NCI-H1048 (cell line): ENCODE data around the gene PKHD1.

Experiments
- DNase-seq: peaks from one replicate; lab custom pipeline; 2025; lab: John Stamatoyannopoulos, UW

Gene PKHD1

DNA sequence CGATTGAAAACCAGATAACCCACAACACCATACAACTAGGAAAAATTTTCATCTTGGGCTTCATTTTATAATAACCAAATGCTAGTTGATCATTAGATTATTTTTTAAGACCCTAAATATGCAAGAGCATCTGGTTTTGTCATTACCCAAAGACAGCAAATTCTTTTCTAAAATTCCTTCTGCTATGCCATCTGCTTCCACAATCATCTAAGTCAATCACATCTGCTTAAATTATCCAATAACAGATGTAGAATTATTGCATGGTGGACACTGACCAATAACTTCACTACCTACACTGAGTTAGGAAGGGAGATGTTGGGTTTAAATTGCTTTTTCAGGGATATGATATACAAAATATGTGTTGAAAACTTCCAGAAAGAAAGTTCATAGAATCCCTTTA is 41.9 kb downstream of the PKHD1 start:
- DNase-seq = no peak

DNA sequence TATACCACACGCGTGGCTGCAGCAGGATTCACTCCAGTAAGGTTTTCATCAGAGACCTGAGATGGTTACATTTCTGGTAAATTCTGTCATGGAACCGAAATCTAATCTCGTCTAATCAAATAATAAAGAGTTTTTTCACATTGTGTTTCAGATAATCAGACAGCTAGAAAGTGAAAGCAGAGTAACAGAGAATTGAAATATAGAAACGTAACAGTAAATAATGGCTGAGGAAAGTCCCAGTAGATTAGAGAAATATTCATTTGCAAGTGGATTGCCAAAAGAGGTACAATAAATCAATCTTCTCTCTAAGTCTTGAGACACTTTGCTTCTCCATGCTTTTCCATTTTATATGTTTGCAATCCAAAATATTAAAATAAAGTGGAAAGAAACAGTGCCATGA is 42.4 kb downstream of the PKHD1 start:
- DNase-seq = no peak

DNA sequence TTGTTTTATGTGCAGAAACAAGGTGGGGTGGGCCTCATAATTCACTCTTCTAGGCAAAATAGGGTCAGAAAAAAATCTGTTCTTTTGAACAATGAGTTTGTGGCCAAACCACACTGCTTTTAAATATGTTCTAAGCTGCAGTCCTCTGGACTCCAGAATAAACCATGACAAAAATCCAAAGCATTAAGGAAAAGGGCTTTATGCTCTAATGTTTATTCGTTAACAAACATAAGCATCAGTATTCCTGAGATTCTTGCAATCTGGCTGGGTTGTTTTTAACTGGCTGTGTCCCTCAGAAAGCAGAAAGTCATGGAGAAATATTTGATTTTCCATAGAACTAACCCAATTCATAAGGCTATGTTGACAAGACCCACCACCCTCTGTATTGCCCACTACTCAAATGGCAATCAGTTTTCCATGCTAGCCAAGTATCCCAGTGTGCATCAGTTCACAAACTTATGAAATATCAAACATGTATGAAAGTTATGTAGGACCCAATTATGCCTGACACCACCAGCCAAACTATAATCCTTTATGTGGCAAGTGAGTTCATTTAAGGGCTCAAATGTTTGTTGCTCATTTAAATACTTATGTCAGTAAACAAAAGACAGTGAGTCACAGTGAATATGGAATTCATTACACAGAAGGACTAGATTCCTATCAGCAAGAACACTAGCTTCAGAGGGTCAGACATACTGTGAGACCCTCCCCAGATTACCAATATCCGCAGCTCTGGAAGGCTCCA is 45.1 kb downstream of the PKHD1 start:
- no peak for DNase-seq

DNA sequence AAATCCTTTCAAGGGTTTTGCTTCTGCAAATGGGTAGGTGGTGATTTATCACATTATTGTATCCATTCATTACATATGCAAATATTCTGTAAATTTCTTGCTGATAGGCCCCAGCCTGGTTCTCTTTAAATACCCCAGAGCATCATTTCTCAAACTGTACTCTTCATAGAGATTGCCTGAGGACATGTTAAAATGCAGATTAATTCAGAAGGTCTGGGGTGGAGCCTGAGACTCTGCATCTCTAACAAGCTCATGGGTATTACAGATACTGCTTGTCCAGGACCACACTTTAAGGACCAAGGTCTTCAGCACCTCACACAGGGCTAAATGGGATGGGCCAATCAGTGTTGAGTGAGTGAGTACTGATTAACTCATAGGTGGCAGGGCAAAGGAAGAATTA is 46.3 kb downstream of the PKHD1 start:
- no peak for DNase-seq

DNA sequence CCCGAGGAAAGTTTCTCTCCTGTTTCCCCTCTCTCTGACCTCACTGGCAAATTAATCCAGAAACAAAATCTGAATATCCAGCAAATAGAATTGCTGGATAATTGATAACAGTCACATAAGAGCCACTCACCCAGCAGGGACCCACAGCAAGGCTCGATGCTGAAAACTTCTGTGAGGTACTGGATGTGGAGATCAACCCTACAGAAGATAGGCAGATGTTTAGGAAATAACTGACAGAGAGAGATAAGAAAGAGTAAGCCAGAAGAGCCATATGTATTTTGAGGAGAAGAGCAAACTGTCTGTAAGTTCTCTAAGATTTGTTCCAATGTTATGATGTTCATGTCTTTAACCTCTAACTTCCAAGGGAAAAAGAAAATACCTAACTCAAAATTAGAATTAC is 59.7 kb downstream of the PKHD1 start:
- no peak for DNase-seq

DNA sequence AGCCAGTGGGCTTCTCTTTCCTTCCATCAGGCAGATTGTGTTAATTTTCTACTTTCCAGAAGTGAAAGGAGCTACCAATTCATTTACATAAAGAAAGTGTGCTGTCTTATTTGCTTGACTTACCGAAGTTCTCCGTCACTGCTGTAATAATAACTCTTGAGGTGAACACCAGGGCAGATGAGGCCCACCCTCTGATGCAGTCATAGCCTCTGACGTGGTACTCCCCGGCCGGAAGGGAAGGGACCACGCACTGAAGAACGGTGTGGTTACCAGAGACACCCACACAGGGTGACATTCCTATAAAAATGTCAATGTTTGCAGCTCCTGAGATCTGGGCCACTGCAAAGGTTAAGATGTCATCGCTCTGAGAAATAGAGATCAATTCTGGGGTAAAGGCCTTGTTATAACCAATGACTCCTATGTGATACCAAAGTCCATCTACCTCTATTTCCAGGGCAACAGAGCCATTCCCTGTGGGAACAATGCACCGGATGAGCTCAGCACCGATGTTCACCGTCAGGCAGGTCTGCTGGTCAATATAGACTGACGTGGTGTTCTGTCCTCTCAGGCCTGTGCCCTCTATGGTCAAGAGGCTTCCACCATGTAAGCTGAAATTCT is 62.9 kb downstream of the PKHD1 start:
- DNase-seq = no peak

DNA sequence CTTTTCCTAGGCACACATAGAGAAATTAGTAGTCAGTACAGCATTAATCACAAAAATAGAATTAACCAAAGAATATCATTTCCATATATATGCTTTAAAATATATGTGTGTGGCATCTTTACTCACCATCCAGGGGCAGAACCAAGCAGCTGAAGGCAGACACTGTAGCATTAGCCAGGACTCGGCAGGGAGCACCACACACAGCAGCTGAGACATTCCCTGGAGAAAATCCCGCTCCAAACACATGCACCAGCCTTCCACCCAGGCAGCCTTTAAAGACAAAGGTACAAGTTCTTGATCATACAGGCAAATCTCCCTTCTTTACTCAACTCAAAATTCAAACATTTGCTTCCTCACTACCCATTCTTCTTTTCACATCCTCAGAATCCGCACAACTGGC is 64.7 kb downstream of the PKHD1 start:
- no peak for DNase-seq

DNA sequence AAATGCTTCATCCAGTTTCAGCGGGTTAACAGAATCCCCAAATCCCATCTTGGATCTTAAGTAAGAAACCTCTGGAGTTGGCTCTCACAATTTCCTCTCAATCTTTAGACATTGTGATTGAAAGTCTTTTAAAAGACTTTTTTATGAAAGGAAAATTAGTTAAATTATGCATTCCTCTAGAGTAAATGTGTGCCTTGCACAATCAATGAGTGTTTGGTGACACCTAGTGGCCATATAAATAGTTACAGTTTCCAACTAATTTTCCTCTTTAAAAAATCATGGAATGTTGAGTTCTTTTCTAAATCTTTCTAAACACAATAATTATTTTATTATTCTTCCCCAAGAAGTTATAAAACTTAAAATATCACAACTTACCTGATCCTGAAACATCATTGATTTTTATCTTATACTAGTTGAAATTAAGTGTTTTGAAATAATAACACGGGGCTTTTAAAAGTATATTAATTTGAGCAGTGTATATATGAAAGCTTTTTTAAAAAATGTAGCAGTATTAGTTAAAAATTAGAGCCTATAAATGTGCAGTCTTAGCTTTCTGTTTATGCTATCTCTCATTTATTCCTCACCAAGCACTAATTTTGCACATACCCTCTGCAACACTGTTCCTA is 66.4 kb downstream of the PKHD1 start:
- DNase-seq = peak; percentile 16

DNA sequence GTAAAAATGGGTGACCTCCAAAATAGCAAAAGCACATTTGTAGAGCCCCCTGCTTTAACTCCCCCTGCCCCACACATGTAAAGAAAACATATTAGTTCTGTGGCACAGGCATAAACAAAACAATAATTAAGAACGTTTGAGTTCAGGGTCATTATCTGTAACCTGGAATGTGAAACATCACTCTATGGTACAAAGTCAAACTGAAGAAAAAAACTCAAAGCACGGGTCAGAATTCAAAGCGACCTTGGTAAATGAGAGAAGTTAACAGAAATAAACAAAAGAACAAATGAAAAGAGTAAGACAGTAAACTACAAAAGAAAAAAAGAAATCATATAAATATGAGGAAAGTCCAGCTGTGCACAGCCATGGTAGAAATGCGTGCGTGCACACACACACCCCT is 67.5 kb downstream of the PKHD1 start:
- no peak for DNase-seq

DNA sequence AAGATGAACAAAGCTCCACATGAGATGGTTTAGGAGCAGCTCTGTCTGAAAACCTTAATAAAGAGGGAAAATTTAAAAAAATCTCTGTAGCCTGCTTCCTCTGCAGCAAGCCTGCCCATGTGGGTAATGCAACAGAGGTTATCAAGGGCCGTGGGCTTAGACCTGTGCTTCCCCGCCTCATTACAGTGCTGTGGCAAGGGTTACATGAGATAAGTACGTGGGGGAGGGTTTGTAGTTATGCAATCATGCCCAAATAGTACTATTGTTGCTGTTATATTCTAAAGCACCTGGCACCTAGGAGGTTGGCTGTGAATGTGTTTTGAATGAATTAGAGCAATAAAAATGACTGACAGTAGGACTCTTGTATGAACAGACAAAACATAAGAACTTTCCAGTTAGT is 68.3 kb downstream of the PKHD1 start:
- DNase-seq = peak; percentile 85

DNA sequence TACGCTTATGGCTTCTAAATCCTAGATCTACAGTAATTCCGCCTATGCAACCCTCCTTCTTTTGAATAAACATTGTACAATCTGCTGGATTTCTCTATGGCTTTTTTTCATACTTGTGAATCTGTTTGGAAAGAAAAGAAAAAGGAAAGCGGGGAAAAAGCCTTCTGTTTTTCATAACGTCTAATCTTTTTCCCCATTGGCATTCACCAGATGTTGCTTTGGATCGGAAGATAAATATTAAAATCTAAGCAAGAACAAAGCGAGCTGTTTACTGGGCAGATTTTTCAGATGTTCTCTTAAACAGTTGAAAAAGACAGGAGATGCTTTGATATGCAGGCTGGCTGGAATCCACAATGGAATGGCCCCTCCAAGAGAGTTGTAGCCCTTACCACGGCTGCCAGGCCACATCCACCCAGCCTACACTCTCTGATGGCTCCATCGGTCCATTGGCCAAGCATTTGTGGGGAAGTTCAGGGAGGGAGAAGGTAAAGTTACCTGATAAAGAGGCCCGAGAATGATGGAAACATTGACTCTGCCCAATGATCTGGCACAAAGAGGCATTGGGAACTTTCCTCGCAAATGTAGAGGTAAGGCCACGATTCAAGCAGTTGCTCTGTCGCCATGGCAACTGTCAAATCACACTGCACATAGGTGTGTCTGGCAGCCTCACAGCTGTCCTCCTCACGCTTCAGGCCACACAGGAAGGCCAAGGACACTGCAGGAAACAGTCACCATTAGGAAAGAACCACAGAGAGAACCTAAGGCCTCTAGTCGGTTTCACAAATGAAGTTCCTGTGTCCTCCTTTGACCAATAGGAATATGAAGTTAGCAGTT is 70.3 kb downstream of the PKHD1 start:
- no peak for DNase-seq

DNA sequence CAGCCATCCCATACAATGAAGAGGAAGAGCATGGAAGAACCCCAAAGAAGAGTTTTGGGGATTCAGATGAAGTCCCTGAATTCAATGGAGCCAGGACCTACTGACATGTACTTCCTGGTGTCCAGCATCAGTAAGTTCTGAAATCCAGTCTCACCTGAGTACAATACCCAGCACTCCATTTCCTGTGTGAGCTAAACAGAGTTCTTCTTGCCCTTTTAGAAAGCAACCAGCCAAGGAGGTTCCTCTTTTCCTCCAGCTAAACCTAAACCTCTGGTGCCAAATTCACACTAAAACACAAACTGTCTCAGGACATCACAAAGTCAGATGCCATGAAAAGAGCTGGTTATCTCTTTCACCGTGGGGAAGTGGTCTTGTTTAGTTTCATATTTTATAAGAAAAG is 71.5 kb downstream of the PKHD1 start:
- no peak for DNase-seq

DNA sequence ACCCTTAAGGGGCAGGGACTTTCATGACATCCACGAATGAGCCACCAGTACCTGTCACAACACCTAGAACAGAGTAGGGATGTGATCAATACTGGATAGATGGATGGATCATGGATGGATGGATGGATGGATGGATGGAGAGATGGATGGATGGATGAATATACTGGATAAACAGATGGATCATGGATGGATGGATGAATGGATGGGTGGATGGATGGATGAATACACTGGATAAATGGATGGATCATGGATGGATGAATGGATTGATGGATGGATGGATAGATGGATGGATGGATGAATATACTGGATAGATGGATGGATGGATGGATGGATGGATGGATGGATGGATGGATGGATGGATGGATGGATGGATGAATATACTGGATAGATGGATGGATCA is 73.0 kb downstream of the PKHD1 start:
- DNase-seq = no peak

DNA sequence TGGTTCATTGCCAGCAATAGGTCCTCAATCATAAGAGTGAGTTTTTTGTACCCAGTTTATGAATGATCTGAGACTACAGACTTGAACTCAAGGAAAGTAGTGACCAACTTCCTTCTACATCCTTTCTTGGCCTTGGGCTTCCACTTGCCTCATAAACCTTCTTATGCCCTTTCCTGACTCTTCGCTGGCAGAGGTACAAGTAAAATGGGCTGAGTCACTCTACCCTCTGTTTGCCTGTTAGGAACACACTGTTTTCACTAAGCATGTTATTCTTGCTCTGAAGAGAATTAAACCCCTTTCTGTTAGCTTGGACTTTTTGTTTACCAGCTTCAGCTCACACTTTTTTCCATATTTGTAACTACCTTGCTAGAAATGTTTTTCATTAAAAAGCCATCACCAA is 74.4 kb downstream of the PKHD1 start:
- DNase-seq = no peak

DNA sequence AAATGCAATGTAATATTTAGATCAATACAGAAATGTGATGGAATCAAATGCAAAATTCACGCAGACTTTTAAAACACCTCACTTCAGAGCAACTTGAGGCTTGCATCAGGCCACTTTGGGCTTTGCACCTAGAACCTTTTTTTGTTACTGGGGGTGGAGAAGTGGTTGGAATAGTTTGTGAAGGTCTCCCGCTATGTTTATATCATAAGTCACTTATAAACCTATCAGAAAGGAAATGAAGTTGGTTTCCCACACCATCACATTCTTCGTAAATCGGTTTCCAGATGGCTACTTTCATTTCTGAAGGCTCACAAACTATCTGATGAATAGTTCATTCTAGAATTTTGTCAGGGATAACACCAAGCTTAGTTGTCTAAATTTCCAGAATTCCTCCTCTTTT is 74.8 kb downstream of the PKHD1 start:
- DNase-seq = no peak

DNA sequence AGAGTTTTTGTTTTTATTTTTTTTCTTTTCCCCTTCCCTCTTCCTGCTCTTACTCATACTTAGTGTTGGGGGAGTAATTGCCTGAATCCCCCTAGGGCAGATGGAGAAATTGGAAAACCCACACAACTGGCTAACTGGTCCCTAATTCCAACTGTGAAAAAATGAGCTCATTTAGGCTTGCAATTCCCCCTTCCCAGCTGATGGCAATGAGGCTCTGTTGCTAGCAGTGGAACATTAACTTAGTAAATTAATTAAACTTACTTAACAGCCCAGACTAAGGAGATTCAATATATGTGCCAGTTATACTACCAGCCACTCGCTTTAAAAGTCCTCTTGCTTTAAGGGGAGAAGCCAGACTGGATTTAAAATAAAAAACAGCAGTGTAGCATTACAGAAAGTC is 76.6 kb downstream of the PKHD1 start:
- DNase-seq = no peak

DNA sequence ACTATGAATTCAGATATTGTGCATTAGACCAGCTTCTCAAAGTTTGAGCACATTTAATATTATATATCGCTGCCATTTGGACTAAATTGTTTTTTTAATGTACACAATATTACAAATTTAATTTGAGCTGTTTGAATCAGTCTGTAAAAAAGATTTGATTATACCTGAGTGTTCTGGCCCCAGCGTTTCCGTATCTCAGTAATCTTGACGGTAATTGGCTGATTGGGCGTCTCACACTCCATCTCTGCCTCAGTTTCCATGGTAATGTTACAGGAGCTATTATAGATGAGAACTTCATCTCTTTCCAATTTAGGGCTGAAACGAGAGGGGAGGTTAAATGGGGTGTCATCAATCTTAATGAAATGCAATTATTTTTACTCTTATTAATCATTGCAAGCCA is 77.3 kb downstream of the PKHD1 start:
- DNase-seq = no peak

DNA sequence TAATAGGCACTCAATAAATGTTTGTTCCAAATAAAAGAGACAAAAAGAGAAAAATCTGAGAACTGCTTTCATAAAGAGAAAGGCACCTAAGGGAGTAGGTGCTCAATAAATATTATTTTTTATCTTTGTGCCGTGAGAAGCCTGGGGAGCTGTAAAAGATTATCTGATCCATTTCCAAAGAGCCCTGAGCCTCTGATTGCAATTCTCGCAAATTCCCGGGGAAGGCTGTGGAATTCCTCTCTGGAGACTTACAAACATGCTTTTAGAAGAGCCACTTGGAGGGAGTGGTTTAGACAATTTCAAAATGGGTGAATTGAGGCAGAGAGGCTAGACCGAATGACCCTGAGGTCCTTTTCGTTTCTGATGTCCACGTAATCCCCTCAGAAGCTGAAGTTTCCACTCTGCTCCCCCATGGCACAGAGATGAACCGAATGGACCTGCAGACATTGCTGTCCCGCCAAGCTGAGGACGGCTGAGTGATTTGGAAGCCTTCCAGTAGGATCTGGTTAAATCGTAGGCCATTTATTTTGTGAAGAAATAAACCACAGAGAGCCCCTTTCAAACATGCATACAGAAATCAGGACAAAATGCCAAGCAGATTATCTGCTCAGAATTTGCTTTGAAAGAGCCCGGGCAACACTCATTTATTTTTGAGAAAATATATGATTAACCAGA is 77.8 kb downstream of the PKHD1 start:
- no peak for DNase-seq

DNA sequence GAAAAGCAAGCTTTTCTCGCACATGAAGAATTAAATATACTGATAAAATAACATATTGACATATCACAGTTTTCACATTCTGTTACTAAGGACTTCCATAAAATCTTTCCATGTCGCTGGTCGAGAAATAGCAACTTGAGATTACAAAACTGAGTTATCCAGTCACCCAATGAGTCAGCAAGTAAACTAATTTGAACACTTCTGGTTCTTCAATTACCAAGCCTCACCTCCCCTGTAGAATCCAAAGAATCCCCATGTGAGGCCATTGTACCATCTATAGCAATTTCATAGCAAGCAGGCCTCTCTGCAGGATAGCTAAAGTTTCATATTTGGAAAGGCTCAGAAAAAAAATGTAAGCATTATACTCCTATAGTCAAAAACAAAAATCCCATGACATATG is 87.3 kb downstream of the PKHD1 start:
- DNase-seq = no peak

DNA sequence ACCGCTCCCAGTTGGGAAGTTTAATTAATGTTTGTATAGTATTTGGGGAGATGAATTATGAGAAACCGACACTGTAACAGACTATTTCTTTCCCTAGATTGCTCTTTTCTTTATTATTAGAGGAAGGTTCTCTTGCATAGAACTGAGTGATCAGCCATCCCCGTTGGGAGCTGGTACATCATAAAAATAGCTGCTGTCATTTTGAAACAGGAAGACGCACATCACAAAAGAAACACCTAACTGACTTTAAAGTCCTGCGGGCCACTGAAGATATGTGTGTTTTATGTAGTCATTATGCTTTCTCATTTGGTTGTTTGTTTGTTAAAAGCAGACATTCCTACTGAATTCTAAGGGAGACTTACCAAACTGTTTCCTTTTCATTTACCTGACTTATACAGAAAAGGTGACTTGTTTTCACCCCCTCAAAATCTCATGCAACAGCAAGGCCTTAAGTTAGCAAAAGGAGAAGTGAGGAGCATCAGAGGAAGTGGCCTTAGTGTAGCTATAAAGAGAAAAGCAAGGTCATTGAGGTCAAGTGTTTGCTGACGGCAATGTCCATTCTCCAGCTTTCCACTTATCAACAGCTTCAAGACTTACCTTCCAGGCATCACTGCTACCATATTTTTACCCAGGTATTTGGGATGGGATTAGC is 91.0 kb downstream of the PKHD1 start:
- DNase-seq = no peak

DNA sequence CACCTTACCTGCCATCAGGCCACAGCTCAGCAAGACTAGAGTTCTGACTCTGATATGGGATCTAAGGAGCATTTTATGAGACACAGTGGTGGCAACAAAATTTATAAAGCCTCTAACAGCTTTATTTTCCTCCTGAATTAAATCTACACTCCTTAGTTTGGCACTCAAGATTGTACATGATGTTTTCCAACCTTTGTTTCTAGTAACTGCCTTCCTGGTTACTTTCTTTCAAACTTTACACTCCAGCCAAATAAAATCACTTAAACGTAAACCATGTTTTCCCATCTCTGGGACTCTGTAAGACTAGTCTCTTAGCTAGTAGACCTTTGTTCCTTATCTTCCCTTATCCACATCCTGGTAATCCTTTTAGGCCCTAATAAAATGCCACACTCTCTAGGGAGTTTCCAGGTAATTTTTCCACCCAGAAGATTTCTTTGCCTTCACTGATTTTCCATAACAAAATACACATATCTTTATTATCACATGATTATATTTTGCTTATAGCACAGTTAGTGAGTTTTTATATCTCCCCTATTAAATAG is 92.1 kb downstream of the PKHD1 start:
- no peak for DNase-seq
